Endodermal cell (in vitro differentiated cells): ENCODE data around the gene KLHL3. TPM values are rescaled to one million over a fixed set of nuclear protein-coding genes. Genes with fewer than 3 reads are reported as not detected.

Experiments
- DNase-seq: peaks from one replicate; pipeline ENCODE4 v3.0.0-alpha.2; 2017
- H3K27ac ChIP-seq: 2 replicates; pipeline ENCODE4 v1.5.1; 2013; ENCODE audit warnings: mild to moderate bottlenecking, low read depth, low read length, moderate library complexity
- H3K27me3 ChIP-seq: 2 replicates; pipeline ENCODE4 v1.6.1; 2013; ENCODE audit warnings: mild to moderate bottlenecking, low read length, moderate library complexity; ENCODE audit not compliant: insufficient read depth, control insufficient read depth, poor library complexity, severe bottlenecking
- H3K36me3 ChIP-seq: 2 replicates; pipeline ENCODE4 v1.7.0; 2013; ENCODE audit warnings: mild to moderate bottlenecking, low read length, moderate library complexity; ENCODE audit not compliant: control insufficient read depth, insufficient read depth
- H3K4me1 ChIP-seq: one replicate; pipeline ENCODE4 v1.7.0; 2013; ENCODE audit warnings: low read length; ENCODE audit not compliant: control insufficient read depth, insufficient read depth
- H3K4me3 ChIP-seq: 2 replicates; pipeline ENCODE4 v1.5.1; 2013; ENCODE audit warnings: mild to moderate bottlenecking, low read length, moderate library complexity
- H3K9ac ChIP-seq: 2 replicates; pipeline ENCODE4 v1.6.1; 2013; ENCODE audit warnings: mild to moderate bottlenecking, low read length, moderate library complexity; ENCODE audit not compliant: poor library complexity, severe bottlenecking; ENCODE audit errors: extremely low read depth
- H3K9me3 ChIP-seq: 2 replicates; pipeline ENCODE4 v1.6.1; 2013; ENCODE audit warnings: mild to moderate bottlenecking, low read length, moderate library complexity; ENCODE audit not compliant: control insufficient read depth
- H3K27ac Mint-ChIP-seq: 2 replicates; pipeline ENCODE4 v1.8.0; 2020; ENCODE audit warnings: mixed read lengths
- H3K27me3 Mint-ChIP-seq: 2 replicates; pipeline ENCODE4 v1.8.0; 2021; ENCODE audit warnings: mild to moderate bottlenecking, mixed read lengths; ENCODE audit not compliant: insufficient read depth
- H3K36me3 Mint-ChIP-seq: 2 replicates; pipeline ENCODE4 v1.8.0; 2020; ENCODE audit warnings: low read depth, mixed read lengths
- H3K4me1 Mint-ChIP-seq: 2 replicates; pipeline ENCODE4 v1.8.0; 2020; ENCODE audit warnings: mixed read lengths
- H3K4me3 Mint-ChIP-seq: 2 replicates; pipeline ENCODE4 v1.8.0; 2020; ENCODE audit warnings: mild to moderate bottlenecking, moderate library complexity, mixed read lengths
- H3K9me3 Mint-ChIP-seq: 2 replicates; pipeline ENCODE4 v1.8.0; 2020; ENCODE audit warnings: mild to moderate bottlenecking, mixed read lengths
- WGBS, 2 experiments: methylation state at CpG; one replicate each; pipeline versions ENCODE4 v1.1.5 to v1.1.7; 2013; ENCODE audit warnings: missing lambda C conversion rate in 2 of 2, mixed read lengths in 1 of 2; ENCODE audit not compliant: insufficient coverage in 1 of 2, insufficient read length in 1 of 2; 5-methylcytosine and 5-hydroxymethylcytosine counted together
- total RNA-seq, 2 donors: library from RNA; stranded (reverse); fragmentation: NEBNext Ultra II Directional in 1 of 2; extraction: Animal tissue kit (Norgen Biotek cat#: 25700) in 1 of 2; gene quantifications; 2 replicates in 1 of 2; 3 replicates in 1 of 2; pipeline ENCODE4 v1.2.1, GENCODE V29; 2021
- TF ChIP-seq, protein P1 (sequence below): fragments of 200-600 bp; sonication (generic); conservative IDR thresholded peaks from 2 replicates; pipeline ENCODE4 v1.5.0; 2021; ENCODE audit warnings: antibody characterized with exemption, mild to moderate bottlenecking

KLHL3 gene
- total RNA-seq, 2 donors from 2014 or later, result 17.5 to 19.4 TPM

DNA sequence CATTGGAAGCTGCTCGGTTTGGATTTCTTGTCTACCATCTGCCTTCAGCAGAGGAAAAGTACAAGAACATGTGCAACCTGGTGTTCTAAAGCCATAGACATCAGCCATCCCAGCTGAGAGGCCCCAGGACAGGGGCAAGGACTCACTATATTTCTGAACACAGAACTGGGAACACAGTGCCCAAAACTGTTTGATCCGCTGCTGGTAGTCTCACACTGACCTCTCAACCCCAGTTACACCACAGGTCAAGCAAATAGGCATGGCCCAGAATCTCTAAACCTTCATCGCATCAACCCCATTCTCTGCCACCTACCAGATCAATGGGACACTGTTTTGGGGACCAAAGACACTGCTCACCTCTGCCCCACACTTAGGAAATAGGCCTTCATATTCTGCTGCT lies 2.0 kb downstream of the KLHL3 start:
- TF ChIP-seq, protein P1, sequence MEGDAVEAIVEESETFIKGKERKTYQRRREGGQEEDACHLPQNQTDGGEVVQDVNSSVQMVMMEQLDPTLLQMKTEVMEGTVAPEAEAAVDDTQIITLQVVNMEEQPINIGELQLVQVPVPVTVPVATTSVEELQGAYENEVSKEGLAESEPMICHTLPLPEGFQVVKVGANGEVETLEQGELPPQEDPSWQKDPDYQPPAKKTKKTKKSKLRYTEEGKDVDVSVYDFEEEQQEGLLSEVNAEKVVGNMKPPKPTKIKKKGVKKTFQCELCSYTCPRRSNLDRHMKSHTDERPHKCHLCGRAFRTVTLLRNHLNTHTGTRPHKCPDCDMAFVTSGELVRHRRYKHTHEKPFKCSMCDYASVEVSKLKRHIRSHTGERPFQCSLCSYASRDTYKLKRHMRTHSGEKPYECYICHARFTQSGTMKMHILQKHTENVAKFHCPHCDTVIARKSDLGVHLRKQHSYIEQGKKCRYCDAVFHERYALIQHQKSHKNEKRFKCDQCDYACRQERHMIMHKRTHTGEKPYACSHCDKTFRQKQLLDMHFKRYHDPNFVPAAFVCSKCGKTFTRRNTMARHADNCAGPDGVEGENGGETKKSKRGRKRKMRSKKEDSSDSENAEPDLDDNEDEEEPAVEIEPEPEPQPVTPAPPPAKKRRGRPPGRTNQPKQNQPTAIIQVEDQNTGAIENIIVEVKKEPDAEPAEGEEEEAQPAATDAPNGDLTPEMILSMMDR, result no peak
- DNase-seq, result peak; percentile 27
- Histone ChIP-seq H3K36me3 (no peaks in the 10 kb centered on the region), H3K27ac (no peak overlapping the region), H3K27me3 (no peaks in the 10 kb centered on the region), H3K9ac (no peak overlapping the region), H3K9me3 (peaks cover 12% of the 10 kb centered on the region), H3K4me1 (peaks cover 10% of the 10 kb centered on the region), H3K4me3 (peak overlapping the region; percentile 87)
- Mint-ChIP-seq H3K36me3 (no peaks in the 10 kb centered on the region), H3K4me1 (peaks cover 16% of the 10 kb centered on the region), H3K9me3 (peaks cover 13% of the 10 kb centered on the region), H3K27ac (no peak overlapping the region), H3K4me3 (no peak overlapping the region), H3K27me3 (peaks cover 5% of the 10 kb centered on the region)
- WGBS, 2 experiments, result 91 to 100% methylated on average over 2 to 3 of the region's 3 CpGs

DNA sequence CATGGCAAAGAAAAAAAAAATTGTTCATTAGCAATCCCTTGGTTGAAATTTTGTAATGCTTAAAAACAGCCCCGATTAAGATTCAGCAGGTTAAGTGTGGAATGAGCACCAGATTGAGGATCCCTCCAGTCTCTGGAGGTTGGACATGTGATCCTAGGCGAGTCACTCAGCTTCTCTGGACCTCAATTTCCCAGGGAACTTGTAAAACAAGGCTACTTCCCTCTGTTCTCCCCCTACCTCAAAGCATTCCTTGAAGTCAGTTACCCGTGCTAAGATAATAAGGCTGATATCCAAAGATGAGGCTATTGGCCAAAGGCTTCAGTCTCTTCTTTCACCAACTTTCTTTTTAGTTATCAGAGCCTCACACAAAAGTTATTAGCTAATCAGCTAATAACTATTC lies 2.9 kb downstream of the KLHL3 start:
- TF ChIP-seq, protein P1, result no peak
- Histone ChIP-seq H3K4me1 (peaks cover 14% of the 10 kb centered on the region), H3K27me3 (no peaks in the 10 kb centered on the region), H3K9ac (no peak overlapping the region), H3K27ac (no peak overlapping the region), H3K9me3 (peaks cover 3% of the 10 kb centered on the region), H3K4me3 (no peak overlapping the region), H3K36me3 (no peaks in the 10 kb centered on the region)
- Mint-ChIP-seq H3K4me3 (no peak overlapping the region), H3K27ac (no peak overlapping the region), H3K9me3 (peaks cover 4% of the 10 kb centered on the region), H3K36me3 (no peaks in the 10 kb centered on the region), H3K27me3 (peaks cover 5% of the 10 kb centered on the region), H3K4me1 (peaks cover 16% of the 10 kb centered on the region)
- WGBS, 2 experiments, result 74 to 81% methylated on average over 3 of the region's 3 CpGs
- DNase-seq, result peak; percentile 11

DNA sequence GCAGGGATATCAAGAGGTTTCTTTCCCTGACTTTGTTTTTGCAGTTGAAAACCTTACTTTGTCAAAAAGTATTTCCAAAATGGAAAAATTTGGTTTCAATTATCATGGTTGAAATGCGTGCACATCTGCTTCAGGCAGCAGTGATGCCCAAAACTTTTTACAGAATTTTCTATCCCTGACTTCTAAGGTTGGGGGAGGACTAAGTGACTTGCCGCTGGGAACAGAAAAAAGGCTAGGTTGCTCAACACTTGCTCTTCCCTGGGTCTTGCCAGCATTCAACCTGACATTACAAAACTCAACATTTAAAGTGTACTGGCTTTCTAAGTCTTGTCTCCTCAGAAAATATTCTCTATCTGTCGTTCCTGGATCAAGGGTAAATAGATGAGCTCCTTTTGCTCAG lies 4.7 kb downstream of the KLHL3 start:
- no peaks in the 10 kb centered on the region for H3K36me3 ChIP-seq
- 86 to 92% methylated on average over 3 of the region's 3 CpGs for WGBS, 2 experiments
- peaks cover 13% of the 10 kb centered on the region for H3K4me1 Mint-ChIP-seq
- TF ChIP-seq, protein P1, result no peak
- H3K27ac Mint-ChIP-seq, result no peak overlapping the region
- H3K27ac ChIP-seq, result no peak overlapping the region
- no peaks in the 10 kb centered on the region for H3K9me3 ChIP-seq
- no peak overlapping the region for H3K4me3 Mint-ChIP-seq
- H3K9ac ChIP-seq, result no peak overlapping the region
- no peaks in the 10 kb centered on the region for H3K36me3 Mint-ChIP-seq
- H3K9me3 Mint-ChIP-seq, result no peaks in the 10 kb centered on the region
- no peak for DNase-seq
- peaks cover 5% of the 10 kb centered on the region for H3K27me3 Mint-ChIP-seq
- H3K4me3 ChIP-seq, result no peak overlapping the region
- H3K27me3 ChIP-seq, result no peaks in the 10 kb centered on the region
- peaks cover 14% of the 10 kb centered on the region for H3K4me1 ChIP-seq
